ENCODE results near the gene RPS15A.
A peak's percentile ranks its signal among the peaks of the same experiment; 100 is the strongest.

Gene RPS15A

DNA sequence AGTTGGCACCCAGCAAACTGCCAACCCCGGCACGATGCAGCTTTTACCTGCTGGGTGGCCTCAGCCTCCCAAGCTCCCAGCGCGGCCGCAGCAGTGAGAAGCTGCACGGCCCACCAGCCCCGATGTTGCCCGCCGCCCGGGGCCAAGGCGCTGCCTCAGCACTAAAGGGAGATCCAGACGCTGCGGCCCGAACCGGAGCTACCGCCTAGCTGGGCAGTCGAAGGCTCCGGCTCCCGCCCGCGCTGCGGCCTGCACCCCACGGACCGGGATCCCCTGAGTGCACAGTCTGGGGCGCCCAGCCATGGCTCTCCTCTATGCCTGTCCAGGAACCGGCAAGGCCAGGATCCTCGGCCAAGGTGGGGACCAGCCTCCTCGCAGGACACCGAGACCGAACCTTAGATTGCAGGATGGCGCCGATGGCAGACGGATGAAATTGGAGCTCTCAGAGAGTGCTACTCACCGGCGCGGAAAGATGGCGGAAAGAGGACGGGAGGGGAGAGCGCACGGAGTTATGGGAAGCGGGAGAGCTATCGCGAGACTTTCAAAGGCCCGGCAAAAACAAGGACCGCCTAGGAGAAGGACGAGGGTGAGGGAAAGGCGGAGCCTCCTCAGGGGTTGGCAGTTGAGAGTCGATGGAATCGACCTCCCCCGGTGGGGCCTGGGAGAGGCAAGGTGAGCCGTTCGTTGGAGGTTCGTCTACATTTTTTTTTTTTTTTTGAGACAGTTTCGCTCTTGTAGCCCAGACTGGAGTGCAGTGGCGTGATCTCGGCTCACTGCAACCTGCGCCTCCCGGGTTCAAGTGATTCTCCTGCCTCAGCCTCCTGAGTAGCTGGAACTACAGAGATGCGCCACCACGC is at the start of gene RPS15A:
RPS15A (minus strand) TSS at position 485 of the 857 bp plus-strand sequence. CDS start 1,221 bp downstream, outside the sequence.
- peak; percentile 90 for DNase-seq (ENCODE audit: low spot score)

- DNase-seq (ENCODE audit: low spot score) = no peak
These were observed 49.4 kb upstream of the RPS15A start for GRCh38 chr16:18839555-18839954.

- no peak for DNase-seq (ENCODE audit: low spot score)
These were observed 46.6 kb upstream of the RPS15A start for GRCh38 chr16:18836702-18837101.

DNA sequence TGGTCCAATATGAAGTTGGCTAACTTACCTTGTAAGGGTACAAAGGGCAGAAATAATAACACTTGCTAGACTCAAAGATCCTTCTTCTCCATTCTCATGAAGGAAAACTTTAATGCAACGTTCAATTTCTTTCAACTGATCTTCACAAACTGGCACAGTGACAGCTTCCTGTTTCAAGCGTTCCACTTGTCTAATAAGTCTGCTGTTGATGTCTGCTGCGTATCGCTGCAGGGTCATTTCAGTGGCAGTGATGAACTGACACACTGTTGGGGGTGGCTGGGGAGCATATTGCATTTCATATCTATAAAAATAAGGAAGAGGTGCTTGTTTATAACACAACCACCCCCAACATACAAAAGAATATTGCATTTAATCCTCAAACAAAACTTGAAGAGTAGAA is 44.7 kb upstream of the RPS15A start:
- no peak for DNase-seq (ENCODE audit: low spot score)

GRCh38 chr16:18833707-18834505 is 43.8 kb upstream of the RPS15A start:
- DNase-seq (ENCODE audit: low spot score) = no peak

- DNase-seq (ENCODE audit: low spot score) = no peak
These were observed 42.5 kb upstream of the RPS15A start for GRCh38 chr16:18832613-18833012.

GRCh38 chr16:18832006-18832405 is 41.9 kb upstream of the RPS15A start:
- peak; percentile 34 for DNase-seq (ENCODE audit: low spot score)

DNA sequence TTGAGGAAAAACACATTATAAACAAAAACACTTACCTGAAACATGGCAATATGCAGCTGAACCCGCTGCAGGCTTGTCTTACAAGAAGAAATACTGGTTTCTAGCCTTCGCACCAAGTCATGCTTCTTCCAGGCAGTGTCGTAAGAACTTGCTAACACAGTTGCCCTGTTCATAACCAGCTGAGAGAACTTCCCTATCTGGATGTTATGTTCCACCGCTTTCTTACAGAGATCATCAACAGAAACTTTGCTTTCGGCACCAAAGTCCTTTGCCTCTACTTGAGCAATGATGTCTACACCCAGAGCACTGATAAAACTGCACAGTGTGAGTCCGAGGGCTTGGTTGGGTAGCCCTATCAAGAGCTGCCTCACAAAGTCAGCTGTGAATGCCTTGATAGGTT is 39.1 kb upstream of the RPS15A start:
- DNase-seq (ENCODE audit: low spot score) = no peak

GRCh38 chr16:18827890-18828289 is 37.8 kb upstream of the RPS15A start:
- DNase-seq (ENCODE audit: low spot score) = no peak

DNA sequence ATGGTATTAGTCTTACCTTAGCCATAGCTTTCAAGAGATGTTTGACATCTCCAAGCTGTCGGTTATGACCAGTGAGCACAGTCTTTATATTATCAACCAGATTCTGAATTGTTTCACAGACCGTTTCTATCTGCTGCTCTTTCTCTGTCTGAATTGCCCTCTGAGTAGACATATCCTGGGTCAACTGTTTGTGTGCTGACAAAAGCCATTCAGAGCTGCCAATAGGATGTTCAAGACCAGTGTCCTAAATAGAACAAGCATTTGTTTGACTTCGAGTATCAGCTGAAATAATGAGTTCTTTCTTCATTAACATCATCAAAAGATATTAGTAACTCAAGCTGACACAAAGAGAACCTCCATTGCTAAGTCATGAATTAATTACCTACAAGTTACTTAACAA is 26.2 kb upstream of the RPS15A start:
- DNase-seq (ENCODE audit: low spot score) = no peak

DNA sequence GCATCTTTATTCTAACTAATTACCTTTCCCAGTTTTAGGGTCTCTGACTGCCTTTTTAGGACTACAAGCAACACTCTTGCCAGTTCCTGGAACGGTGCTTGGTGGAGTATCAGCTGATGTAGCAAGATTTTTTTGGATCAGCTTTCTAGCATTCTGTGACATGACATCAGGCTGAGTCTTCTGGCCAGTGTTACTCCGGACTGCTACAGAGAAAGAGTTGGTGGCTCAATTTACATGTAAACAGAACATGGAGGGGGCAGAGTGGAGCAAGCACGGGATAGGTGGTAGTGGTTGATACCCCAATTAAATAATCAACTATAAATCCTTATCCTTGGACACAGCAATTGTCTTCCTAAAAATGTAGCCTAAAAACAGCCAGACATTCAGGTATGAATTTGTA is 21.8 kb upstream of the RPS15A start:
- DNase-seq (ENCODE audit: low spot score) = no peak

DNA sequence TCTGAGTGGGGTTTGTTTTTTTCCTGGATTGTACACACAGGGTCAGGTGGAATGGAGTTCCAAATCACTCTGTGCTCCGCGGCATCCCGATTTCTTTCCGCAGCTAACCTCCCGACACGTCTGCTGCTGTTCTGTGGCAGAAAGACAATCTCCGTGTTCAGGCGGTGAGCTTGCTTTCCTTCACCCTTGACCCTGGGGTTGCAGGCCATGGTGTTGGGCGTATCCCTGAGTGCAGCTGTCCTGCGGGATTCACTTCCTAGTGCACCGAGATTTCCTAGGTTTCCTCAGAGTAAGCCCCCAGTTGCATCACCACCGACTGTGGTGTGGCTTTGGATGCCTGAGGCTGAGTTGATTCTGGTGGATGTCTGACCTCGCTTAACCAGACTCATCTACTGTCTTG is 19.0 kb upstream of the RPS15A start:
- no peak for DNase-seq (ENCODE audit: low spot score)

- no peak for DNase-seq (ENCODE audit: low spot score)
These were observed 15.2 kb upstream of the RPS15A start for GRCh38 chr16:18805257-18805773.

DNA sequence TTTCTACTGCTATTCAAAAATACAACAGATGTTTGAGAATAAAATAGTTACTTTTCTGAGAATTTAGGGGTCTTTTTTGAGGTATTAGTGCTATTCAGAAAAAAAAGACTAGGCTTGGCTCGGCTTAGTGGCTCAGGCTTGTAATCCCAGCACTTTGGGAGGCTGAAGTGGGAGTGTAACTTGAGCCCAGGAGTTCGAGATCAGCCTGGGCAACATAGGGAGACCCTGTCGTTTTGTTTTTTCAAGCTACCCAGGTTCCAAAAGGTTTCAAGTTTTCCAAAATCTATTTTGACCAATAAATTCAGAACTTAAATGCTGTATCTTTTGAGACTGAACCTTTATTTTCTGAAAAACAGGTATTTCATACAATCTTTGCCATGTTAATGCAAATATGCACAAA is 14.4 kb upstream of the RPS15A start:
- DNase-seq (ENCODE audit: low spot score) = no peak

- DNase-seq (ENCODE audit: low spot score) = no peak
These were observed 13.7 kb upstream of the RPS15A start for GRCh38 chr16:18803569-18804462.

DNA sequence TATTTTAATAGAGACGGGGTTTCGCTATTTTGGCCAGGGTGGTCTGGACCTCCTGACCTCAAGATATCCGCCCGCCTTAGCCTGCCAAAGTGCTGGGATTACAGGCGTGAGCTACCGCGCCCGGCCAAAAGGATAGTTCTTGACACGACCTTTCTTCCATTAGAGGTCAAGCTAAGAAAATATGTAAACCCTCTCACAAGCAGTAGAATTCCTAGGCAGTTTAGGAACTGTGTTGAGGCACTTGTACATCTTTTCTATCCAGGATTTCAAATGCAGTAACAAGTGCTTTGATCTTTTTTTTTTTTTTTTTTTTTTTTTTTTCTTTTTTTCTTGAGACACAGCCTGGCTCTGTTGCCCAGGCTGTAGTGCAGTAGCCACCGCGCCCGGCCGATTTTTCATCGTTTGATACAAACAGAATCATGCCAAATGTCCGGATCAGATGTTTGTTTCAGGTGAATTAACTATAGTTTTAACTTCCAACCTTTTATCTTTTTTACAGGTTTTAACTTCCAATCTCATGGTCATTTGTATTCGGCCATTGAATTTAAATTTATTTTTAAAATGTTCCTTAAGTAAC is 12.7 kb upstream of the RPS15A start:
- DNase-seq (ENCODE audit: low spot score) = no peak

GRCh38 chr16:18801145-18801972 is 11.2 kb upstream of the RPS15A start, which contains the start of gene ARL6IP1:
TSS of gene ARL6IP1 (minus strand) at chr16:18801549. CDS start at chr16:18801466, 83 bp downstream.
- peak; percentile 95 for DNase-seq (ENCODE audit: low spot score)

GRCh38 chr16:18800775-18801144 is 10.6 kb upstream of the RPS15A start:
- no peak for DNase-seq (ENCODE audit: low spot score)

DNA sequence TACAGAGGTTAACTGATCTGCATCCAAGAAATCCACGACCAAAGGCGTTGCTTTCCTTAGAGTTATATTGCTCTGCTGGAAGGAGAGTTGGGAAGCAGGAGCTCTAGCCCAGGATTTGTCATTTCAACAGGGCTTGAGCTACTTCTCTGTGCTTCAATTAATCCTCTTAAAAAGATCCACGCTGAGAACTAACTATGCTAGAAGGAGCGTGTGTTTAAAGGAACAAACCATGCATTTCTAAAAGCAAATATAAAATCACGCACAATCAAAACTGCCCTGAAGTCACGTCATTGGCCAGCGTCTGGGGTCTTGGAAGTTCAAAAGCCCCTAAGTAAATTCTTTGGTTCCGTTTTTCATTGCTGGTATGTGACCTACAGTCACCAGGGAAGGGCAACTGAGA is 10.2 kb upstream of the RPS15A start:
- no peak for DNase-seq (ENCODE audit: low spot score)

GRCh38 chr16:18799500-18799899 is 9.4 kb upstream of the RPS15A start:
- no peak for DNase-seq (ENCODE audit: low spot score)

DNA sequence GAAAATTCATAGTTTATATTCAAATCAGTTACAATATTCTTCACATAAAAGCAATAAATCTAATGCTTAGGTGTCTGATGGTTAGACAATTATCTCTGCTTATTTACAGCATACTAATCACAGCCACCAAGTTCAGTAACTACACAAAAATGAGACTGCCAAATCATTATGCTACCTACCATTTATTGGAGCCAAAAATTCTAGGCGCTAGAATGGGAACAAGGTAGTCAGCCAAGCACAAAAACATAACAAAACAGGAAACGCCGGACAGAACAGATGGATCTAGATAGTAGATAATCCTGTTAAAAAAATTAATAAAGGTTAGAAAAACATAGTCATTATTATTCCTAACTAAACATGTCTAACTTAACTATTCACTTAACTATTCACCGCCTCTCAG is 7.6 kb upstream of the RPS15A start:
- DNase-seq (ENCODE audit: low spot score) = no peak

Measured in D341Med (cell line).